SW480 (cell line): Measurements from ENCODE around the gene THOC2.
"Not testable (repeated sequence)": the region's sequence is repeated elsewhere in the genome, so short reads cannot be mapped to it uniquely, and the experiment has no call there.

ENCODE experiments used
- DNase-seq: peaks from one replicate; pipeline ENCODE4 v3.0.0-alpha.2; 2016; ENCODE audit warnings: low spot score

Gene THOC2

DNA sequence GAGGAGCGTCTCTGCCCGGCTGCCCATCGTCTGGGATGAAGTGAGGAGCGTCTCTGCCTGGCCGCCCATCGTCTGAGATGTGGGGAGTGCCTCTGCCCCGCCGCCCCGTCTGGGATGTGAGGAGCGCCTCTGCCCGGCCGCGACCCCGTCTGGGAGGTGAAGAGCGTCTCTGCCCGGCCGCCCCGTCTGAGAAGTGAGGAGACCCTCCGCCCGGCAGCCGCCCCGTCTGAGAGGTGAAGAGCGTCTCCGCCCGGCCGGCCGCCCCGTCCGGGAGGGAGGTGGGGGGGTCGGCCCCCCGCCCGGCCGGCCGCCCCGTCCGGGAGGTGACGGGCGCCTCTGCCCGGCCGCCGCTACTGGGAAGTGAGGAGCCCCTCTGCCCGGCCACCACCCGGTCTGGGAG is 1.2 kb upstream of the THOC2 start:
- DNase-seq, result not testable (repeated sequence)

DNA sequence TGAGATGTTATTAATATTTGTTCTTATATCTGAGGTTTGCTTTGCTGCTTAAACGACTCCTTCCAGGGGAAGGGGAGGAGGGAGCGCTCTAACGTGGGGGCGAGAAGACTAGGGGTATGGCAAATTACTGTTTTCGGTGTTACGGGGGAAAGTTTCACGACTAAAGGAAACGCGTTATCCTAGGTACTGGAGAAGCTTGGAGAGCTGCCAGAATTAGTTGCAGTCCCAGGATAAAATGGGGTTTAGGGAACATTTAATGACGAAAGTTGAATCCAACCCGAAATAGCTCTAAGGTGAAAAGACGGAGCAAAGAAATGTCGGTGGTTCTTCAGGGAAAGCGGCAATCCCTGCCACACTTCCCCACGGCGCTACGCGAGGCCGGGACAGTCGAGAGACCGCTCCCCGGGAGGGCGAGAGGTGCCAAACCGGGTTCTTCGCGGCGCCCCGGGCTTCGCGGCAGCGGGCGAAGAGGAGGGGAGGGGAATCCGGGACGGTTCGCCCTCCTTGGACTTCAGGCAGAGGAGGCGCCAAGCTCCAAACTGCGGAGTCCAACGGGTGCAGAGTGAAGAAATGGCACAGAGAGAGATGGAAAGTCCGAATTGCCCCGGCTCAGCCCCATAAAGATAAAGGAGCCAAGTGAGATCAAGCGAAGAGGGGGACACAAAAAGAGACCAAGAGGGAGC is 724 bp downstream of the THOC2 start:
- DNase-seq, result peak; percentile 13

- DNase-seq, result no peak
Measured at GRCh38 chrX:123731258-123731986, 1.4 kb downstream of the THOC2 start.

DNA sequence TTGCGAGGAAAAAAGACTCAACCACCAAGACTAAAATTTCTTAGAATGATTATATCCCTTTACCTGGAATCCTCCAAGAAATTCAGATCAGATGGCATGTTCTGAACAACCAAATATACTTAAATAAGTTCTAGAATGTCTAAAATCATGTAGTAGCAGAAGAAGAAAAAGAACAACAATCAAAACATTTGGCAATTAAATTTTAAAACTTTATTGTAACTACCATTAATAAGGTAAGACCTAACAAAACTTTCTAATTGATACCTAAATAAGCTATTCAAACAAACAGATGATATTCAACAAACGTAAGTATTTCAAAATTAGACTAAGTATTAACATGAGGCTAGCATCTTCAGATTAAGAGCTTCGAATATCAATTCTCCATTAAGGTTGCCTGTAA is 4.3 kb downstream of the THOC2 start:
- DNase-seq, result no peak

GRCh38 chrX:123728016-123728415 is 4.8 kb downstream of the THOC2 start:
- DNase-seq, result no peak

DNA sequence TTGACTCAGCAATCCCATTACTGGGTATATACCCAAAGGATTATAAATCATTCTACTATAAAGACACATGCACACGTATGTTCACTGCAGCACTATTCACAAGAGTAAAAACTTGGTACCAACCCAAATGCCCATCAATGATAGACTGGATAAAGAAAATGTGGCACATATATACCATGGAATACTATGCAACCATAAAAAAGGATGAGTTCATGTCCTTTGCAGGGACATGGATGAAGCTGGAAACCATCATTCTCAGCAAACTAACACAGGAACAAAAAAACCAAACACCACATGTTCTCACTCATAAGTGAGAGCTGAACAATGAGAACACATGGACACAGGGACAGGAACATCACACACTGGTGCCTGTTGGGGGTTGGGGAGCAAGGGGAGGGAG is 10.7 kb downstream of the THOC2 start:
- not testable (repeated sequence) for DNase-seq

DNA sequence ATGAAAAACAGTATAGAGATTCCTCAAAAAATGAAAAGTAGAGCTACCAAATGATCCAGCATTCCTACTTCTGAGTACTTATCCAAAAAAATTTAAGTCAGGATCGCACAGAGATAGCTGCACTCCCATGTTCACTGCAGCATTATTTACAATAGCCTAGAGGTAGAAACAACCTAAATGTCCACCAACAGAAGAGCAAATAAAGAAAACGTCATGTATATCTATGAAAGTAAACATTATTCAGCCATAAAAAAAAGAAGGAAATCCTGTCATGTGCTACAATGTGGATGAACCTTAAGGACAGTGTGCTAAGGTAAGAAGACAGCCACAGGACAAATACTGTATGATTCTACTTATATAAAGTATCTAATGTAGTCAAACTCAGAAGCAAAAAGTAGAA is 12.4 kb downstream of the THOC2 start:
- no peak for DNase-seq

DNA sequence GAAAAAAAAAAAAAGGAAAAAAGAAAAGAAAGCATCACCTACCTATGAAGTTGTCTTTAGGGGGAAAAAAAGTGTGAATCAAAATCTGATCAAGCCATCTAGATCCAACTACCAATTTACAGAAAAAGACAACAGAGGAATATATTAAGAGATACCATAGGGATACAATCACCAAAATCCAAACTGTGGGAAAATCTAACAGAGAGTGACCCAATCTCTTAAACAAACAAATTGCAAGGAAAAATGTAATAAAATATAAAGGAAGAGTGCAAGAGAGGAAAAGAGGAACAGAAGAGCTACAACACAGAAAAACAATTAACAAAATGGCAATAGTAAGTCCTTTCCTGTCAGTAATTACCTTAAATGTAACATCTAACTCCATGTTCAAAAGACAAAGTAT is 19.0 kb downstream of the THOC2 start:
- DNase-seq, result no peak

DNA sequence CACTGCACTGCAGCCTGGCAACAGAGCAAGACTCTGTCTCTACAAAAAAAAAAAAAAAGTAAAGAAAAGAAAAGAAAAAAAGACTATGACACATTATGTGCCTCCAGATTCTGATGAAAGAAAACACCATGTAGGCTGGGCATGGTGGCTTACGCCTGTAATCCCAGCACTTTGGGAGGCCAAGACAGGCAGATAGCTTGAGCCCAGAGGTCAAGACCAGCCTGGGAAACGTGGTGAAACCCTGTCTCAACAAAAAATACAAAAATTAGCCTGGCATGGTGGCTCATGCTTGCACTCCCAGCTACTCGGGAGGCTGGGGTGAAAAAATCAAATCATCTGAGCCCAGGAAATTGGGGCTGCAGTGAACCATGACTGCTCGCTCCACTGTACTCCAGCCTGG is 19.4 kb downstream of the THOC2 start:
- DNase-seq, result no peak

DNA sequence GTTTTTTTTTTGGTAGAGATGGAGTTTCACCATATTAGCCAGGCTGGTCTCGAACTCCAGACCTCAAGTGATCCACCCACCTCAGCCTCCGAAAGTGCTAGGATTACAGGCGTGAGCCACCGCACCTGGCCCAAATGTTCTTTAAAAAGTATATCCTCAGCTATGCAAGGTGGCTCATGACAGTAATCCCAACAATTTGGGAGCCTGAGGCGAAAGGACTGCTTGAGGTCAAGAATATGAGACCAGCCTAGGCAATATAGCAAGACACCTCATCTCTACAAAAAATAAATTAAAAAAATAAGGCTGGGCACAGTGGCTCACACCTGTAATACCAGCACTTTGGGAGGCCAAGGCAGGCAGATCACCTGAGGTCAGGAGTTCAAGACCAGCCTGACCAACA is 21.7 kb downstream of the THOC2 start:
- DNase-seq, result not testable (repeated sequence)

DNA sequence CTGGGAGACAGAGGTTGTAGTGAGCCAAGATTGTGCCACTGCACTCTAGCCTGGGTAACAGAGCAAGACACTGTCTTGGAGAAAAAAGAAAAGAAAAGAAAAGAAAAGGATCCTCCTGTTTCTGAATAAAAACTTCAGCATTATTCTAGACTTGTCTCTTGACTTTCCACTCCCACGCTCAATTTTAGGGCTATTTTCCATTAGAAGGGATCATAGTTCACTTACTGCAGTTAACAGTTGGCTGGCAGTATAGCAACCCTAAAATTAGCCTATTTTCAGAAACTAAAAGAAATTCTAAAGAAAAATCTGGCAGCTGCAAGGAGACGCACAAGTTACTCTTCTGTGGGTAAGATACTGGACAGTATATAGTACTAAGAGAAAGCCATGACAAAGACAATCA is 28.1 kb downstream of the THOC2 start:
- DNase-seq, result no peak

DNA sequence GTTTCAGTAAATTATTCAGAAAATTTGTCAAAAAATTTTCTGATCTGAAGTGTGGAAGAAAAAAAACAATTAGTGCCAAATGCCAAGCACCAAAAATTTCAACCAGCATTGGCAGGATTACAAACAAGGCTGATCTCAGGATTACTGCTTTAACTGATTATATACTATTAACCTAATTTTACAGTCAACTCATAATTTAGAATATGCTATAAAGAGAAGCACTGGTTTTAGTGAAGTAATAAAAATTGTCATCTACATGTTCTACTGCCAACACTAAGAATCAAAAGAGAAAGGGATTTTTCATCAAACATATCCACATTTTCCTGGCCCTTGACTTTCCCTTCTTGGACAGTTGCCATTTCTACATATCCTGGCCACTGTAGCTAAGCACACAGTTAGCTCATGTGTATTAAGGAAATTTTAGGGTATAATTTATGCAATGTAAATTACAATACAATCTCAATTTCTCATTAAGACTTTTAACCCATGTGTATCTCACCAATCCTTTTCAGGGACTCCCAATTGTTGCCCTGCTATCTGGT is 33.8 kb downstream of the THOC2 start:
- DNase-seq, result no peak

DNA sequence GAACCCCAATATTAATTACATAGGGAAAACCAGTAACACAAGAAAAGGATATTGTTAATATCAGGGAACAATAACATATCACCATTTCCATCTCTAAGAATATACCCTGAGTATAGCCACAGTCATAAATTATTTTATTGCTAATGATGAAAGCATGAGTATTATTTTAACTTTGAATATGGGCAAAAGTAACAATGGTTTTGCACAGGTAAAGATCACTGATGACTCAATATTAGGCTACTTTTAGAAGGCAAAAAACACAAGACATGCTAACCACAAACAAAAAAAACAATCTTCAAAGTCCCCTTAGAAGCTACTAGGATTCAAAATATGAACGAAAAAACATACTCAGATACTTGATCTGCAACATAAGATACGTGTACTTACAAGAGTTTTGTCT is 36.5 kb downstream of the THOC2 start:
- no peak for DNase-seq

GRCh38 chrX:123695242-123695641 is 37.6 kb downstream of the THOC2 start:
- DNase-seq, result no peak

GRCh38 chrX:123691776-123692175 is 41.1 kb downstream of the THOC2 start:
- DNase-seq, result no peak

- DNase-seq, result no peak
Measured at GRCh38 chrX:123688524-123688923, 44.3 kb downstream of the THOC2 start.

- no peak for DNase-seq
Measured at GRCh38 chrX:123685232-123685631, 47.6 kb downstream of the THOC2 start.

GRCh38 chrX:123682186-123682585 is 50.7 kb downstream of the THOC2 start:
- DNase-seq, result no peak

GRCh38 chrX:123679733-123680460 is 53.0 kb downstream of the THOC2 start:
- not testable (repeated sequence) for DNase-seq

DNA sequence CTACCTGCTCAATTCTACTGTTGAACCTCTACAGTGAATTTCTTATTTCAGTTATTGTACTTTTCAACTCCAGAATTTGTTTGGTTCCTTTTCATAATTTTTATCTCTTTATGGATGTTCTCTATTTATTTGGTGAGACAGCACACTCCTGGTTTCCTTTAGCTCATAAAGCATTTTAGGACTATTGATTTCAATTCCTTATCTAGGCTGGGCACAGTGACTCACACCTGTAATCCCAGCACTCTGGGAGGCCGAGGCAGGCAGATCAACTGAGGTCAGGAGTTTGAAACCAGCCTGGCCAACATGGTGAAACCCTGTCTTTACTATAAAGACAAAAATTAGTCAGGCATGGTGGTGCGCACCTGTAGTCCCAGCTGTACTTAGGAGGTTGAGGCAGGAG is 57.7 kb downstream of the THOC2 start:
- no peak for DNase-seq

- no peak for DNase-seq
Measured at GRCh38 chrX:123673813-123674212, 59.0 kb downstream of the THOC2 start.

DNA sequence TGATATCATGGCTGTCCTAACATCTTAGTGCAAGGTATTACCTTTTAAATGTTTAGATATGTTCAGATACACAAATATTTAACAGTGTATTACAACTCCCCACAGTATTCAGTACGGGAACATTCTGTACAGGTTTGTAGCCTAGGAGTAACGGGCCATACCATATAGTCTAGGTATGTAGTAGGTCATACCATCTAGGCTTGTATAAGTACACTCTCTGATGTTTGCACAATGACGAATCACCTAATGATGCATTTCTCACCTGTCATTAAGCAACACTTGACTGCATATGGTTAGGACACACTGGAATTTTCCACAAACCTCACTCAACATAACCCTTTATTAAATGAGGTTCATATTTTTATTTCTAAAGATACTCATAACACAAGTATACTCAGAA is 67.7 kb downstream of the THOC2 start:
- peak; percentile 68 for DNase-seq
